Stomach smooth muscle (tissue), 2 donors: ENCODE data around the gene SRGAP2C.
"Not testable (repeated sequence)": the region's sequence is repeated elsewhere in the genome, so short reads cannot be mapped to it uniquely, and the experiment has no call there.

Experiments used
- H3K27ac ChIP-seq: one replicate; pipeline ENCODE4 v1.7.0; 2013; ENCODE audit warnings: mild to moderate bottlenecking, low read length, inconsistent platforms
- H3K27me3 ChIP-seq, 2 donors: one replicate each; pipeline ENCODE4 v1.7.0; 2013; ENCODE audit warnings: low read length in 2 of 2; ENCODE audit not compliant: insufficient read depth in 2 of 2, control insufficient read depth in 1 of 2
- H3K36me3 ChIP-seq, 2 donors: one replicate each; pipeline ENCODE4 v1.7.0; 2013; ENCODE audit warnings: low read length in 2 of 2; ENCODE audit not compliant: control insufficient read depth in 2 of 2, insufficient read depth in 2 of 2
- H3K4me1 ChIP-seq: one replicate; pipeline ENCODE4 v1.7.0; 2013; ENCODE audit warnings: low read length; ENCODE audit not compliant: control insufficient read depth, insufficient read depth
- H3K4me3 ChIP-seq, 2 donors: one replicate each; pipeline ENCODE4 v1.7.0; 2013; ENCODE audit warnings: low read length in 2 of 2
- H3K9ac ChIP-seq, 2 donors: one replicate each; pipeline ENCODE4 v1.7.0; 2013; ENCODE audit warnings: low read length in 2 of 2, mild to moderate bottlenecking in 1 of 2
- H3K9me3 ChIP-seq, 2 donors: one replicate each; pipeline ENCODE4 v1.7.0; 2013; ENCODE audit warnings: low read length in 2 of 2; ENCODE audit not compliant: control insufficient read depth in 2 of 2
- donor health status: healthy.
- donor health status: Pancreatic carcinoma.

Gene SRGAP2C

GRCh38 chr1:121317491-121318468 is 133.0 kb downstream of the SRGAP2C start:
- H3K36me3 ChIP-seq, H3K9me3 ChIP-seq, H3K4me1 ChIP-seq, H3K27me3 ChIP-seq, H3K27ac ChIP-seq, H3K9ac ChIP-seq, H3K4me3 ChIP-seq: not testable (repeated sequence)

- not testable (repeated sequence) for H3K9me3 ChIP-seq, H3K27me3 ChIP-seq, H3K36me3 ChIP-seq, H3K4me1 ChIP-seq, H3K4me3 ChIP-seq, H3K27ac ChIP-seq, H3K9ac ChIP-seq
Measured at GRCh38 chr1:121318687-121319086, 133.9 kb downstream of the SRGAP2C start.

- not testable (repeated sequence) for H3K9ac ChIP-seq, H3K4me3 ChIP-seq, H3K36me3 ChIP-seq, H3K27ac ChIP-seq, H3K27me3 ChIP-seq, H3K9me3 ChIP-seq, H3K4me1 ChIP-seq
Measured at GRCh38 chr1:121321660-121322059, 136.9 kb downstream of the SRGAP2C start.

GRCh38 chr1:121324726-121325125 is 140.0 kb downstream of the SRGAP2C start:
- not testable (repeated sequence) for H3K27me3 ChIP-seq, H3K4me3 ChIP-seq, H3K36me3 ChIP-seq, H3K9ac ChIP-seq, H3K27ac ChIP-seq, H3K9me3 ChIP-seq, H3K4me1 ChIP-seq

GRCh38 chr1:121332141-121332540 is 147.4 kb downstream of the SRGAP2C start:
- H3K4me3 ChIP-seq, H3K4me1 ChIP-seq, H3K27me3 ChIP-seq, H3K36me3 ChIP-seq, H3K27ac ChIP-seq, H3K9me3 ChIP-seq, H3K9ac ChIP-seq: not testable (repeated sequence)

GRCh38 chr1:121332599-121333562 is 148.1 kb downstream of the SRGAP2C start:
- H3K36me3 ChIP-seq, H3K27me3 ChIP-seq, H3K9me3 ChIP-seq, H3K4me3 ChIP-seq, H3K4me1 ChIP-seq, H3K27ac ChIP-seq, H3K9ac ChIP-seq: not testable (repeated sequence)

- not testable (repeated sequence) for H3K36me3 ChIP-seq, H3K9me3 ChIP-seq, H3K9ac ChIP-seq, H3K27ac ChIP-seq, H3K4me3 ChIP-seq, H3K4me1 ChIP-seq, H3K27me3 ChIP-seq
Measured at GRCh38 chr1:121337958-121338357, 153.2 kb downstream of the SRGAP2C start.

- not testable (repeated sequence) for H3K4me1 ChIP-seq, H3K27me3 ChIP-seq, H3K27ac ChIP-seq, H3K9me3 ChIP-seq, H3K4me3 ChIP-seq, H3K36me3 ChIP-seq, H3K9ac ChIP-seq
Measured at GRCh38 chr1:121339611-121340010, 154.8 kb downstream of the SRGAP2C start.

- H3K36me3 ChIP-seq, H3K4me1 ChIP-seq, H3K27me3 ChIP-seq, H3K27ac ChIP-seq, H3K9ac ChIP-seq, H3K4me3 ChIP-seq, H3K9me3 ChIP-seq: not testable (repeated sequence)
Measured at GRCh38 chr1:121343311-121343906, 158.6 kb downstream of the SRGAP2C start.

- H3K27ac ChIP-seq, H3K36me3 ChIP-seq, H3K9ac ChIP-seq, H3K9me3 ChIP-seq, H3K4me3 ChIP-seq, H3K4me1 ChIP-seq, H3K27me3 ChIP-seq: not testable (repeated sequence)
Measured at GRCh38 chr1:121344355-121344754, 159.6 kb downstream of the SRGAP2C start.
